ENCODE results near the gene PLK1.
A peak's percentile ranks its signal among the peaks of the same experiment; 100 is the strongest.
"Not testable (repeated sequence)": the region's sequence is repeated elsewhere in the genome, so short reads cannot be mapped to it uniquely, and the experiment has no call there.

The PLK1 gene

GRCh38 chr16:23678430-23679273, at the start of gene PLK1:
TSS of gene PLK1 (plus strand) at chr16:23678889. CDS start at chr16:23678933, 44 bp downstream.
- DNase-seq, result peak; percentile 92

DNA sequence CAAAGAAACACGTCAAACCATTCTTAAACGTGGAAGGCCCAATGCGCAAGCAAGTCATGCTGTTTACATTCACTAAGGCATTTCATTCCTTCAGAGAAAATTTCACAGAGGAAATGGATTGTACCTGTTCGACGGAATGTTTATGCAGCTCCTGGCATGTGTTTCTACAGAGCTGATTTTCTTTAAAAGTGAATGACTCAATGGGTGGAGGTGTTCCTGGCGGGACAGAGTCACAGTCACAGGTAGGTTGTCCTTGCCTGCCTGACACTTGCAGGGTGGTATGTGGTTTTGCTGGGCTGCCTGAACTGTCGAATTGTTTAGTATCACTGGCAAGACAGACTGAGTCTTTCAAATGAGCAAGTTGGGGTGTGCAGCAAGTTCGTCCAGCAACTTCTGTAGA, 49.2 kb upstream of the PLK1 start:
- DNase-seq, result no peak

DNA sequence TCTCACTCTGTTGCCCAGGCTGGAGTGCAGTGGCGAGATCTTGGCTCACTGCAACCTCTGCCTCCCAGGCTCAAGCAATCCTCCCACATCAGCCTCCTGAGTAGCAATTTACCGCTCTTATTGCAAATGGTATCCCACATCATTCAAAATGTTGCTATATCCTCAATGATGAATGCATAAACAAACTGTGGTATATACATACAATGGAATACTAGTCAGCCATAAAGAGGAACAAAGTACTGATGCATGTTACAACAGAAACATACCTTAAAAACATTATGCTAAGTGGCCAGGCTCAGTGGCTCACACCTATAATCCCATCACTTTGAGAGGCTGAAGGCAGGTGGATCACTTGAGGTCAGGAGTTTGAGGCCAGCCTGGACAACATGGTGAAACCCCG, 46.8 kb upstream of the PLK1 start:
- not testable (repeated sequence) for DNase-seq

DNA sequence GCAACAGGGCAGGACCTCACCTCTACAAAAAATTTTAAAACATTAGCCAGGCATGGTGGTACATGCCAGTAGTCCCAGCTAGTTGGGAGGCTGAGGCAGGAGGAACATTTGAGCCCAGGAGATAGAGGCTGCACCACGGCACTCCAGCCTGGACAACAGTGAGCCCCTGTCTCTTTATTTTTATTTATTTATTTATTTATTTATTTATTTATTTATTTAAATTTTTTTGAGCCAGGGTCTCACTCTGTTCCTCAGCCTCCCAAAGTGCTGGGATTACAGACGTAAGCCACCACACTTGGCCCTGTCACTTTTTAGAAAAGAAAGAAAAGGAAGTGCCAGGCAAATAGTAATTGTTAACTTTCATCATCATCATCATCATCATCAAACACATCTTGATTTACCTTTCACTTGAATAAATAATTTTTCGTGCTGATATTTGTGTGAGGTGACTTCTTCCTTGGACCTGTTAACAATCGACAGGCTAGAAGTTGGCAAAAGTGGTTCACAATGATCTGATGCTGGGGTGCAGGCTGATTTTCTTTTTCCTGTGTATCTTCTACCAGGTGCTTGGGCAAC, 44.1 kb upstream of the PLK1 start:
- no peak for DNase-seq

DNA sequence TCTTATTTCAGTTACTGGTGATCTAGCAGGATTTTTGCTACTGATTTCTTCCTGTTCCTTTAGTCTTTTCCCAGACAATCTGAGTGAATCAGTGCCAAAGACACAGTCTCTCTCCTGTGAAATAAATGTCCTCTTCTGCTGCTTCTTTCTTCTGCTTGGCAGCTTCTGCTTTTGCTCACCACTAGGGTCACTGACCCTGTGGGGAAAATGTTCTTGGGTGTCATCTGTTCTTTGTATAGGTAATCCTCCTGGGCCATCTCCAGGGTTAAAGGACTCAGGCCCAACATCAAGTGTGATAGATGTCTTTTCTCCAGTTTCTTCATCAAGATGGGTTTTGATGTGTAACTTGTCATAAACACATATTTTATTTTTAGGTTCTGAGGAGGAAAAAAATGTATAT, 42.7 kb upstream of the PLK1 start:
- DNase-seq, result no peak

DNA sequence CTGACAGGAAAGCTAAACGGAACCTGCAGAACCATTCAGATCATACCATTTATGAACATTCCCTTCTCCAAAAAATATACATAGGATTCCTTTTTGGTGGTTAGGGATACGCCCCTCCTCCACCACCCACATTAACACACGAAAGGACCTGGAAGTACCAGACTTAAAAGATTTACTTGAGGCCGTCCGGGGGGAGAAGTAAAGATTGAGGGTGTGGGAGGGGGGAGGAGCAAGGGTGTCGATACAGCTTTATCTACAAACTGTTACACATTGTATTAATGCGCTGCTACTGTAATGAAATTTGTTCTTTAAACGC, 38.1 kb upstream of the PLK1 start:
- peak; percentile 12 for DNase-seq

DNA sequence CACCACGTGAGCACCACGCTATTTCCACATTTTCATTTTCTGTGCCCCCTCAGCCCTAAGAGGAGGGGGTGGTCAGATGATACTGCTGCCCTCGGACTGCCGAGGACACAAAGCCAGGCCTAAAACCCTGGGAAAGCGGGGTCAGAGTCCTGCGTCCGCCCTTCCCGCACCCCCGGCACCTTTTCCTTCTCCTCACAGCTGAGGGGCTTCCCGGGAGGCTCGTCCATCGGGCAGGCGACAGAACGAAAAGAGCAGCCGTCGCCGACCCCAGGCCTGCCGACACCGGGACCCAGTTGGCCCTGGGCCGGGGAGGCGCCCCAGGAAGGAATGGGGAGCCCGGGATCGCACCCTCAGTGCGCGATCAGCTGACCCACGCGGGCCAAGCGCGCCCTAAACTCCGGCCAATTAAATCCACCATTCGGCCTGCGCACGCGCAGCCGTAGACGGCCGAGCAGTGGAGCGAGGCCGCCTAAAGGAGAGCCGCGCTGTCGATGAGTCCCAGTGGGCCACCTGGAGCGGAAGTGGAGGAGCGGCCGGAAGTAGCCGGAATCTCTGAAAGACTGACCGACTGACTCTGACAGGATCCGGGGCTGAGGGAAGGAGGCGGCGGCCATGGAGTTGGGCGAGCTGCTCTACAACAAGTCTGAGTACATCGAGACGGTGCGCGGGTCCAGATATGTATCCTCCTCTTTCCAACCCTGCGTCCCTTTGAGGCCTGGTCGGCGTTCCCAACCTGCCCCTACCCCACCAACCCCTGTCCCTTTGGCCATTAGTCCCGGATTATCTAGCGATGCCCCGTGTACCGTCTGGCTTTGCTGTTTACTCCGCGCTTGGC, 37.5 kb upstream of the PLK1 start, which contains the start of the genes DCTN5 and PALB2:
DCTN5 (plus strand) TSS at position 536 of the 835 bp plus-strand sequence; CDS start at position 613, 77 bp downstream.
PALB2 (minus strand) TSS at position 380 of the 835 bp plus-strand sequence; CDS start at position 227, 153 bp downstream.
- DNase-seq, result peak; percentile 95

GRCh38 chr16:23642246-23642774, 36.4 kb upstream of the PLK1 start:
- DNase-seq, result no peak

DNA sequence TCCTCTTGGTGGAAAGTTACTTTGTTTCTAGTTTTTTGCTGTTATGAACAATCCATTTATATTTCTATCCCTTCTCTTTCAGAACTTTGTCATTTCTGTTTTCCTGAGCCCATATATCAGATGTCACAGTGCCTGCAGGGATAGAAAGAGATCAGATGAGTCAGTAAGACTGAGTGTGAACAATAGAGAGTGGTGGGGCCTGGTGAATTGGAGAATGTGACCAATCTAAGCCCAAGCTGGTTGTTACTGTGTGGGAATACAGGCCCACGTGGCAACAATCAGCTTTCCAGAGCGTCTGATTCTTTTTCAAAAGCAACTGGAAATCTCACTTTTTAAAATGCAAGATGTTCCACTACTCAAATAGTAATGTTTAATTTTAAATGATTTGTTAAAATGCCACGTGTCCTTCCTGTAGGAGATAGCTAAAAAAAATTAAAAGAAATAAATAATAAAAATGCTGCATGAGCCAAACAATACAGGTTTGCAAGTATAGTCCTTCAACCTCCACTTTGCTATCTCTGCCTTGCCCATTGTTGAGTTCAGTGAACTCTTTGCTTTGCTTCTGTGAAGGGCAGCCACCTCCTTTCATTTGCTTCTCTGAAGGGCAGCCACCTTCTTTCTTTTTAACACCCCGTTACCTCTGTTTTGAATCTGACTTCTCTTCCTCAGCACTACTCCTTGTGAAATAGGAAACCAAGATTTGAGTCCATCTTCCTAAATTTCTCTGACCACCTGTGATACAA, 27.8 kb upstream of the PLK1 start:
- DNase-seq, result no peak

- no peak for DNase-seq
These were observed 26.7 kb upstream of the PLK1 start for GRCh38 chr16:23651943-23652468.

GRCh38 chr16:23663918-23664317, 14.8 kb upstream of the PLK1 start:
- DNase-seq, result no peak

DNA sequence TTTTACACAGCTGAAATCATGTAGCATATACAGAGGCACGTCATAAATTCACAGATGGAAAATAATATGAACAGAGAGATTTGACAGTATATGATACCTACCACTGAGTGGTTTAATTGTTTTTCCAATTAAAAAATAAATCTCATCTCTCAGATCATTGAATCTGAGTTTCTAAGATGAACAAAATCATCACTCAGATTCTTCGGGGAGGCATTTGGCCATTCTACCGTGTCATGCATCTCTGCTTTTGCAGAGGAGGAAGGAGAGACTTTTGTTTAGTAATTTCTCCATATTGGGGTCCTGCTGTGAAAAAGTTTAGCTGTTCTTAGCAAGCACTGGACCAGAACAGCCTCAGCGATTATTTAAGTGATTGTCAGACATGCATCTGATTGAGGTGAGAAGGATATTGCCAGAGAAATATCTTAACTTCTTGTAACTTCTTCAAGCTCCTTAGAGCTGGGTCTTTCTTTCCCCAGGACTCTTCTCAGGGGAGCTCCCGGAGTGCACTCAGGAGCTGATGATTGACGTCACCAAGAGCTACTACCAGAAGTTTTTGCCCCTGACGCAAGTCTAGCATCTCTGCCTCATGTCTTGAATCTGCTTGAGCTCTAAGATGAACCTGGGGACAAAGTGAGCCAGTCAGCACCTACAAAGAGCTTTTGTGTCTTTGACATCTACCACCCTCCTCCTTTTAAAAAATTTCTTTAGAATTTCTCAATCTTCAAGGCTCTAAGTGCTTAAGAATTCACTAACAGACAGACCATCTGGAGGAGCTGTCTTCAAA, 11.9 kb upstream of the PLK1 start:
- no peak for DNase-seq

- no peak for DNase-seq
These were observed 11.4 kb upstream of the PLK1 start for GRCh38 chr16:23667355-23667659.

- no peak for DNase-seq
These were observed 10.5 kb upstream of the PLK1 start for GRCh38 chr16:23668225-23668624.

DNA sequence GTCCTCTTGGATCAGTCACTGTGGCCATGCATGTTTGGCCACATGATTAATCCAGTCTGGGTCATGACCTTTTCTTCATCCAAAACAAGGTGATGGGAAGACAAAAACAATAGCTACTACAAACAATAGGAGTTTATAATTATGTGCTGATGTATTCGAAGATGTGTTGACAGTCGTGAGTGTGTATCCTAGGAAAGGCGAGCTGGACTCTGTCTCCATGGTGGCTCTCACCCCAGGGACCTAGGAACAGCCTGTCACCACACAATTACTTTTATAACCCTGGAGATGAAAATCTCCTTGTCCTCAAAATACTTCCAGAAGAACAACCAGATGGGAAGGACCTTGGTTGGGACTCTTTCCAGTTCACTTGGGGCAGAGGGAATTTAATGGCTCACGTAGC, 9.8 kb upstream of the PLK1 start:
- DNase-seq, result no peak

DNA sequence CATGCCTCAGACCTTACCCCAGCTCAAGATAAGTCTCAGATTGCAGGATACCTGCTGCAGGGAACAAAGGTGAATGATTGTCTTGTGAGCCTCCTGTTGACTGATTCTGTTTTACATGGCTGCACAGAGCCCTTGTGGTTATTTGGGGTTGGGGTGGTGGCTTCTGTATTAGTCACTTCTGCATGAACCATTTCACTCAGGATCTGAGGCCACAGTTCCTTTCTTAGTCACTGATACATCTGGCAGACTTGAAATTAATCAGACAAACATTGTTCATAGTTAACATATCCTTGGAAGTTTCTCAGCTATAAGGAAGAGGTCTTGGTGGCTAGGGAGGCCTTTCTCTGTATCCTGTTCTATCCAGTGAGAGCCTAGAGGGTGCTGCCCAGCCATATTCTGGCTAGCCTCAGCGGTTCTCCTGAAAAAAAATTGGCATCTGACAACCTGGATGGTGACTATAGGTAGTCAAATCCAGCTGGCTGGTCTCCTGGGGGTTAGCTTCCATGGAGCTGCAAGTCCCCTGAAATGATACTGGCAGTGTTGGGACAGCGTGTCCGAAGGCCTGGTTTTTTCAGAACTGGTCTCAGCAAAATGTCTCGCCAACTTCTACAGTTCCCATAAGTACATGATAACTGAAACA, 8.4 kb upstream of the PLK1 start:
- DNase-seq, result no peak

DNA sequence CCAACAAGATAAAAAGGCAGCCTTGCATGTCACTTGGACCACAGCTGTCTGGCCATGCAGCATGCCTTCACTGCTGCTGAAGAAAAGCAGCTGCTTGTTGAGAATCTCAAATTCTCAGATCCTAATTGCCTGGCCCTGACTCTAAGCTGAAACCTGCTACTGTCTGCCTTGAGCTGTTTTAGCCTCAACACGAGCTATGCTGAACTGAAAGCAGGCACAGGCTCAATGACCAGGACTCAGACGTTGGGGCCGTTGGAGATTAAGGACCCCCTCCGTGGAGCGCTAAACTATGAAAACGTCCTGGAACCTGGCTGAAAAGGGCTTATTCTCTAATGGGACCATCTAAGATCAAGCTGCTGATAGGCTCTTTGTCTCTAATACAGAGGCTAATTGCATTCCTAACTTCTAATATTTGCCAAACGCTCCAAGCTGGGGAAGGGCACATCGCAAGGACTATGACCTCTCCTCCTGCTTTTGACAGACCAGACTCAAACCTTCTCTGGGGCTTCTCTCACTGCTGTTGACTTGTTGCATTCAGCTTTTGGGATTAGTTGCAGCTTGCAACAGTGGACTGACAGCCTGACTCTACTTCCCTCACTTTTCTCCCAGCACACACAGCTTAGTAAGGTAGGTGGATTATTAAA, 4.6 kb upstream of the PLK1 start:
- DNase-seq, result no peak

DNA sequence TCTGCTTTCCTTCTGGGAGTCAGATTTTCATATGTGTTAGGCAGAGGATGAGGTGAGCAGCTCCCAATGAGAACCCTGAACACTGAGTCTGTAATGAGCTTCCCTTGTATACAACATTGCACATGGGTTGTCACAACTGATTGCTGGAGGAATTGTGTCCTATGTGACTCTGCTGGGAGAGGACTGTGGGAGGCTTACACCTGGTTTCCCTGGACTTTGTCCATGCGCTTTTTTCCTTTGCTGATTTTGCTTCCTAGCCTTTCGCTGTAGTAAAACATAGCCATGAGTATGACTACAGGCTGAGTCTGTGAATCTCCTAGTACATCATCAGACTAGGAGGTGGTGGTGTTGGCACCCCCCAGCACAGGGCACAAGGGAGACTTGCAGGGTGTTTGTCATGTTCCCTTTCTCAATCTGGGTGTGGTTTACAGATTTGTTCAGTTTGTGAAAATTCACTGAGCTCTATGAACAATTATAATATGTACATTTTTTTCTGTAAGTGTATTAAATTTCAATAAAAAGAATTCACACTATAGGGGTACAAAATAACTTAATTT, 1.7 kb upstream of the PLK1 start:
- DNase-seq, result no peak

DNA sequence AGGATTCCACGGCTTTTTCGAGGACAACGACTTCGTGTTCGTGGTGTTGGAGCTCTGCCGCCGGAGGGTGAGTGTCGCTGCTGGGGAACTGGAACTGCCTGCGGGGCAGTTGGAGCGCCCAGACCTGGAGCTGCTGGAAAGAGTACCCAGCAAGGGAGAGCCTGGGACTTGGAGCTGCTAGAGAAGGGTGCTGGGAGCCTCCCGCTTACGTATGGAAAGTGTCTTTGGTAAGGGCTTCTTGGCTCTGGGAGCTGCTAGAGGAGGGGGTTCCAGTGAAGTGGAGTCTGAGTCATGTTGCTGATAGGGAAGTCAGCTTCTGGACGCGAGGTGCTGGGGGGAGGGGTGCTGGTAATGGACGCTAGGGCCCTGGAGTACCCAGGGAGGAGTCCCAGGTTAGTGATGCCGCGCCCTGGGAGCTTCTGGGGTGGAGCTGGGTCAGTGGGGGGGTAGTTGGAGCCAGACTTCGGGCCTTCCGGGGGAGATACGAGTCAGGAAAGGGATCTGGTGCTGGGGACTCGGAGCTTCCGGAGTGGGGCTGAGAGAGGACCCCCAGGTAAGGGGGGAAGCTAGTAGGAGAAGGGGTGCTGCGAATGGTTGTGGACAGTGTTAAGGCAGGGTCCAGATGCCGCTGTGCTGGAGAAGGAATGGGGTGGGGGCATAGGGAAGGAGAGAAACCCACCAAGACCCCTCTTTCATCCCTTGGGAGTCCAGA, 741 bp downstream of the PLK1 start:
- peak; percentile 64 for DNase-seq

DNA sequence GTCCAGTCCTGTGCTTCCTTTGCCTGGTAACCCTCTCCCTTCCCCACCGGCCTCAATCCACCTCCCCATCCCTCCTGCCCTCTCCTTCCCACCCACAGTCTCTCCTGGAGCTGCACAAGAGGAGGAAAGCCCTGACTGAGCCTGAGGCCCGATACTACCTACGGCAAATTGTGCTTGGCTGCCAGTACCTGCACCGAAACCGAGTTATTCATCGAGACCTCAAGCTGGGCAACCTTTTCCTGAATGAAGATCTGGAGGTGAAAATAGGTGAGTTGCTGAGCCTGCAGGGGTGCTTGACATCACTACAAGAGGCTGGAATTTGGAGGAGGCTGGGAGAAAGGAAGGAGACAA, 1.3 kb downstream of the PLK1 start:
- no peak for DNase-seq

Data from DMS53 (cell line).